ENCODE results near the gene PGLYRP4.

- no peak for TF ChIP-seq EZH2phosphoT487 (IDR thresholded peaks at IDR 0.05; ENCODE audit: borderline replicate concordance, low read depth, low read length)
- TF ChIP-seq, protein P1, sequence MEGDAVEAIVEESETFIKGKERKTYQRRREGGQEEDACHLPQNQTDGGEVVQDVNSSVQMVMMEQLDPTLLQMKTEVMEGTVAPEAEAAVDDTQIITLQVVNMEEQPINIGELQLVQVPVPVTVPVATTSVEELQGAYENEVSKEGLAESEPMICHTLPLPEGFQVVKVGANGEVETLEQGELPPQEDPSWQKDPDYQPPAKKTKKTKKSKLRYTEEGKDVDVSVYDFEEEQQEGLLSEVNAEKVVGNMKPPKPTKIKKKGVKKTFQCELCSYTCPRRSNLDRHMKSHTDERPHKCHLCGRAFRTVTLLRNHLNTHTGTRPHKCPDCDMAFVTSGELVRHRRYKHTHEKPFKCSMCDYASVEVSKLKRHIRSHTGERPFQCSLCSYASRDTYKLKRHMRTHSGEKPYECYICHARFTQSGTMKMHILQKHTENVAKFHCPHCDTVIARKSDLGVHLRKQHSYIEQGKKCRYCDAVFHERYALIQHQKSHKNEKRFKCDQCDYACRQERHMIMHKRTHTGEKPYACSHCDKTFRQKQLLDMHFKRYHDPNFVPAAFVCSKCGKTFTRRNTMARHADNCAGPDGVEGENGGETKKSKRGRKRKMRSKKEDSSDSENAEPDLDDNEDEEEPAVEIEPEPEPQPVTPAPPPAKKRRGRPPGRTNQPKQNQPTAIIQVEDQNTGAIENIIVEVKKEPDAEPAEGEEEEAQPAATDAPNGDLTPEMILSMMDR (conservative IDR thresholded peaks at IDR 0.05; ENCODE audit: low read length), result peak; percentile 74
These were observed 6.9 kb upstream of the PGLYRP4 start for GRCh38 chr1:153355445-153356071.
